Keratinocyte (primary cell): ENCODE data around the gene CRISPLD2.
A peak's percentile ranks its signal among the peaks of the same experiment; 100 is the strongest.

Source experiments
- EZH2 ChIP-seq: IDR thresholded peaks from one replicate; pipeline ENCODE4 v1.6.1; 2012; ENCODE audit warnings: inconsistent platforms, mild to moderate bottlenecking, low read length, moderate library complexity
- TF ChIP-seq, protein P1 (sequence below), 3 experiments: IDR thresholded peaks in 1 of 3; conservative IDR thresholded peaks in 1 of 3; optimal IDR thresholded peaks in 1 of 3; 2 replicates in 2 of 3; 3 replicates in 1 of 3; pipeline versions ENCODE3 to v1.5.1; 2011; ENCODE audit warnings: low read length in 3 of 3, mild to moderate bottlenecking in 3 of 3, moderate library complexity in 2 of 3, control low read depth in 1 of 3, inconsistent platforms in 1 of 3; ENCODE audit not compliant: insufficient read depth in 2 of 3; ENCODE audit errors: extremely low read depth in 1 of 3

DNA sequence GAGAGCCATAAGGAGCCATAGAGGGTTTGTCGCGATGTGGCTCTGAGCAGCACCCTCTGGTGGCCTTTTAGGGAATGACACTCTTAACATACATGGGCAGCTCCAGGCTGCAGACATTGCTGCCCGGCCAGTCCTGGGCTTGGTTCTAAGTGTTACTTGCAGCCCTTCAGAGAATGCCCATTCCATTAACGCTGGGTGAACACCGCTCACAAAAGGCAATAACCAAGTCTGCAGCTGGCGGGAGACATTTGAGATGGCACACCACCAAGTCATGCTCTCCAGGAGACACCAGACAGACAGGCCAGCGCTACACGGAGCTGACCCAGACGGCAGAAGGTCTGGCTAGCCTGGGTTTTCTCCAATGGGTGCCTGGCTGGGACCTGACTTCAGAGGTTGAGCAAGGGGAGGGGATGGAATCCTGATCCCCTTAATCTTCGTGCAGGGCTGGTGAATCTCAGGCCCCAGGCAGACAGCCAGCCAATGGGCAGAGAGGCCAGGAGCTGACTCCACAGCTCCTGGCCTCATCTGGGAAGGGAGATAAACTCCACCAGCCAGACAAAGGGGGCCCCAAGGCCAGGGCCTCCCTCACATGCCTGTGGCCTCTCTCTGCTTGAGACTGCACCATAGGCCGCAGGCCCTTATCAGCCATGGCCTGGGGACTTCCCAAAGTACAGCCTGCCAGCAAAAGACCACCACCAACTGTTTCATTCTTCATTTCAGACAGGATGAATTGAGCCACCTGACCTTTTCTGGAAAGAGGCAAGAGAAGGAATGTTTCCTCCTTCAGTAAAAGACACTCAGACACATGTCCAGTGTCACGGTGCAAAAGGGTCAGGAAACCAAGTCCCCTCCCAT is 132.8 kb downstream of the CRISPLD2 start:
- TF ChIP-seq, protein P1, sequence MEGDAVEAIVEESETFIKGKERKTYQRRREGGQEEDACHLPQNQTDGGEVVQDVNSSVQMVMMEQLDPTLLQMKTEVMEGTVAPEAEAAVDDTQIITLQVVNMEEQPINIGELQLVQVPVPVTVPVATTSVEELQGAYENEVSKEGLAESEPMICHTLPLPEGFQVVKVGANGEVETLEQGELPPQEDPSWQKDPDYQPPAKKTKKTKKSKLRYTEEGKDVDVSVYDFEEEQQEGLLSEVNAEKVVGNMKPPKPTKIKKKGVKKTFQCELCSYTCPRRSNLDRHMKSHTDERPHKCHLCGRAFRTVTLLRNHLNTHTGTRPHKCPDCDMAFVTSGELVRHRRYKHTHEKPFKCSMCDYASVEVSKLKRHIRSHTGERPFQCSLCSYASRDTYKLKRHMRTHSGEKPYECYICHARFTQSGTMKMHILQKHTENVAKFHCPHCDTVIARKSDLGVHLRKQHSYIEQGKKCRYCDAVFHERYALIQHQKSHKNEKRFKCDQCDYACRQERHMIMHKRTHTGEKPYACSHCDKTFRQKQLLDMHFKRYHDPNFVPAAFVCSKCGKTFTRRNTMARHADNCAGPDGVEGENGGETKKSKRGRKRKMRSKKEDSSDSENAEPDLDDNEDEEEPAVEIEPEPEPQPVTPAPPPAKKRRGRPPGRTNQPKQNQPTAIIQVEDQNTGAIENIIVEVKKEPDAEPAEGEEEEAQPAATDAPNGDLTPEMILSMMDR (optimal IDR thresholded peaks at IDR 0.05 in 1 of 3, IDR thresholded peaks at IDR 0.05 in 1 of 3, conservative IDR thresholded peaks at IDR 0.05 in 1 of 3; ENCODE audit: extremely low read depth in 1 of 3, insufficient read depth in 2 of 3, low read length in 3 of 3): peak; percentile 85 to 92 (median 88)
- no peak for TF ChIP-seq EZH2
